Endothelial cell of umbilical vein (primary cell): ENCODE results near the gene AMN.

ENCODE experiments used
- EZH2 ChIP-seq: IDR thresholded peaks from 2 replicates; pipeline ENCODE4 v1.6.1; 2012; ENCODE audit warnings: borderline replicate concordance, low read depth, mild to moderate bottlenecking, moderate library complexity, low read length, inconsistent platforms; ENCODE audit not compliant: severe bottlenecking
- FOS ChIP-seq: IDR thresholded peaks from 2 replicates; pipeline ENCODE4 v1.6.1; 2011; ENCODE audit warnings: mild to moderate bottlenecking, low read length, moderate library complexity, borderline replicate concordance; ENCODE audit not compliant: insufficient read depth
- MAX ChIP-seq: IDR thresholded peaks from 2 replicates; pipeline ENCODE4 v1.6.1; 2011; ENCODE audit not compliant: insufficient read depth, insufficient read length
- MYC ChIP-seq: IDR thresholded peaks from one replicate; pipeline ENCODE4 v1.6.1; 2011; ENCODE audit warnings: mild to moderate bottlenecking, low read depth, low read length
- POLR2A ChIP-seq: IDR thresholded peaks from 2 replicates; pipeline ENCODE4 v1.6.1; 2012; ENCODE audit warnings: low read depth, mild to moderate bottlenecking, control low read depth, low read length
- POLR2AphosphoS5 ChIP-seq: IDR thresholded peaks from 2 replicates; pipeline ENCODE4 v1.6.1; 2012; ENCODE audit warnings: low read depth, mild to moderate bottlenecking, control low read depth, low read length, moderate library complexity; ENCODE audit not compliant: insufficient read depth
- TF ChIP-seq, protein P1 (sequence below), 2 donors: IDR thresholded peaks; 1 replicate in 1 of 2; 2 replicates in 1 of 2; pipeline ENCODE4 v1.5.1; 2011; ENCODE audit warnings: low read length in 2 of 2, mild to moderate bottlenecking in 2 of 2, moderate library complexity in 2 of 2, control low read depth in 1 of 2, inconsistent platforms in 1 of 2, low read depth in 1 of 2; ENCODE audit not compliant: insufficient read depth in 1 of 2; ENCODE audit errors: extremely low read depth in 1 of 2

DNA sequence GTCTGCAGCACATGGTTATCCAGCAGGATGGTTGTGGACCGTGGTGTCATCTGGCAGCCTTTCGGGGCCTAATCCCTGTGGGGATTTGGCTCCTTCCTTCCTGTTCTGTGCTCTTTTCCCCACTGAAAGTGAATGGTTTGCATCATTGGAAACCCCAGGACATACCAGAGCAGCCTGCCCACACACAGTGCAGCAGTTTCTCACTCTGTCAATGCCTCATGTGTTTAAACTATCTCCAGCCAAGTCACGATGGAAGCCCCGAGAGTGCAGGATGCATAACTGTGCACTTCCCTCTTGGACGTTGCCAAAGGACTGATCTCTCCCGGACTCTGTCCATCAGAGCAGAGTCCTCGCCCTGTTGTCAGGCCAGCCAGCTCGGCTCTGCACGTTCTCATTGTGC is 29.0 kb upstream of the AMN start:
- TF ChIP-seq MAX (no peak), EZH2 (no peak), POLR2AphosphoS5 (no peak), POLR2A (no peak), MYC (no peak), FOS (no peak)
- TF ChIP-seq, protein P1, sequence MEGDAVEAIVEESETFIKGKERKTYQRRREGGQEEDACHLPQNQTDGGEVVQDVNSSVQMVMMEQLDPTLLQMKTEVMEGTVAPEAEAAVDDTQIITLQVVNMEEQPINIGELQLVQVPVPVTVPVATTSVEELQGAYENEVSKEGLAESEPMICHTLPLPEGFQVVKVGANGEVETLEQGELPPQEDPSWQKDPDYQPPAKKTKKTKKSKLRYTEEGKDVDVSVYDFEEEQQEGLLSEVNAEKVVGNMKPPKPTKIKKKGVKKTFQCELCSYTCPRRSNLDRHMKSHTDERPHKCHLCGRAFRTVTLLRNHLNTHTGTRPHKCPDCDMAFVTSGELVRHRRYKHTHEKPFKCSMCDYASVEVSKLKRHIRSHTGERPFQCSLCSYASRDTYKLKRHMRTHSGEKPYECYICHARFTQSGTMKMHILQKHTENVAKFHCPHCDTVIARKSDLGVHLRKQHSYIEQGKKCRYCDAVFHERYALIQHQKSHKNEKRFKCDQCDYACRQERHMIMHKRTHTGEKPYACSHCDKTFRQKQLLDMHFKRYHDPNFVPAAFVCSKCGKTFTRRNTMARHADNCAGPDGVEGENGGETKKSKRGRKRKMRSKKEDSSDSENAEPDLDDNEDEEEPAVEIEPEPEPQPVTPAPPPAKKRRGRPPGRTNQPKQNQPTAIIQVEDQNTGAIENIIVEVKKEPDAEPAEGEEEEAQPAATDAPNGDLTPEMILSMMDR (IDR thresholded peaks at IDR 0.05; ENCODE audit: extremely low read depth in 1 of 2, insufficient read depth in 1 of 2, low read depth in 1 of 2, low read length in 2 of 2): no peak
